Uterus (tissue), 4 donors: ENCODE results near the gene ATXN7L1. TPM values are rescaled to one million over a fixed set of nuclear protein-coding genes. Genes with fewer than 3 reads are reported as not detected.
"Not testable (repeated sequence)": the region's sequence is repeated elsewhere in the genome, so short reads cannot be mapped to it uniquely, and the experiment has no call there.

Experiments
- DNase-seq, 2 donors: peaks; one replicate each; pipeline ENCODE4 v3.0.0-alpha.2; 2019 to 2020
- H3K27ac ChIP-seq, 2 donors: fragments of 200-600 bp; sonication (generic); 1 replicate in 1 of 2; 2 replicates in 1 of 2; pipeline ENCODE4 v1.5.1; 2016 to 2018
- H3K27me3 ChIP-seq, 2 donors: fragments of 200-600 bp; sonication (generic); one replicate each; pipeline ENCODE4 v1.5.1; 2018 to 2019; ENCODE audit warnings: control low read depth in 1 of 2
- H3K36me3 ChIP-seq, 2 donors: fragments of 200-600 bp; sonication (generic); one replicate each; pipeline ENCODE4 v1.5.1; 2019; ENCODE audit warnings: control low read depth in 1 of 2
- H3K4me1 ChIP-seq, 2 donors: fragments of 200-600 bp; sonication (generic); one replicate each; pipeline ENCODE4 v1.5.1; 2018 to 2019; ENCODE audit warnings: control low read depth in 1 of 2
- H3K4me3 ChIP-seq, 2 donors: fragments of 200-600 bp; sonication (generic); 1 replicate in 1 of 2; 2 replicates in 1 of 2; pipeline ENCODE4 v1.5.1; 2018 to 2019; ENCODE audit warnings: mild to moderate bottlenecking in 1 of 2
- H3K9me3 ChIP-seq, 2 donors: fragments of 200-600 bp; sonication (generic); one replicate each; pipeline ENCODE4 v1.5.1; 2019; ENCODE audit warnings: control low read depth in 1 of 2
- POLR2A ChIP-seq, 2 donors: fragments of 450-650 bp; IDR thresholded peaks; one replicate each; pipeline ENCODE4 v1.6.1; 2016; ENCODE audit warnings: antibody characterized with exemption in 2 of 2, mild to moderate bottlenecking in 1 of 2, moderate library complexity in 1 of 2
- intact Hi-C: fragments of 100-400 bp; cut with DNase I; formaldehyde crosslinking; loops from one replicate; pipeline ENCODE4 v1.15.1; 2023; ENCODE audit warnings: low total_unique reads
- total RNA-seq, 4 donors: library from RNA; depleted of rRNA in 3 of 4; stranded (reverse); fragments of >200 nt in 3 of 4; gene quantifications; one replicate each; pipeline versions ENCODE4 v1.1.0 to v1.2.4, GENCODE V29; 2014 to 2023
- TF ChIP-seq, protein P1 (sequence below), 4 experiments: fragments of 200-600 bp in 2 of 4; fragments of 450-650 bp in 2 of 4; sonication (generic) in 2 of 4; IDR thresholded peaks; one replicate each; pipeline ENCODE4 v1.5.1; 2016 to 2019; ENCODE audit warnings: antibody characterized with exemption in 4 of 4, mild to moderate bottlenecking in 2 of 4, moderate library complexity in 1 of 4
- donor health status: DM: yes; HTN: yes; CAD: no.

Gene ATXN7L1
- total RNA-seq, 4 donors from 2014 or later: 4.4 to 22.4 (median 11.0) TPM

GRCh38 chr7:105712877-105713276, 163.5 kb downstream of the ATXN7L1 start:
- Histone ChIP-seq H3K36me3 (no peaks in the 10 kb centered on the region), H3K4me1 (no peaks in the 10 kb centered on the region), H3K27ac (no peak overlapping the region), H3K9me3 (no peaks in the 10 kb centered on the region), H3K27me3 (no peaks in the 10 kb centered on the region), H3K4me3 (no peak overlapping the region)
- no peak for TF ChIP-seq POLR2A (IDR thresholded peaks at IDR 0.05)
- TF ChIP-seq, protein P1, sequence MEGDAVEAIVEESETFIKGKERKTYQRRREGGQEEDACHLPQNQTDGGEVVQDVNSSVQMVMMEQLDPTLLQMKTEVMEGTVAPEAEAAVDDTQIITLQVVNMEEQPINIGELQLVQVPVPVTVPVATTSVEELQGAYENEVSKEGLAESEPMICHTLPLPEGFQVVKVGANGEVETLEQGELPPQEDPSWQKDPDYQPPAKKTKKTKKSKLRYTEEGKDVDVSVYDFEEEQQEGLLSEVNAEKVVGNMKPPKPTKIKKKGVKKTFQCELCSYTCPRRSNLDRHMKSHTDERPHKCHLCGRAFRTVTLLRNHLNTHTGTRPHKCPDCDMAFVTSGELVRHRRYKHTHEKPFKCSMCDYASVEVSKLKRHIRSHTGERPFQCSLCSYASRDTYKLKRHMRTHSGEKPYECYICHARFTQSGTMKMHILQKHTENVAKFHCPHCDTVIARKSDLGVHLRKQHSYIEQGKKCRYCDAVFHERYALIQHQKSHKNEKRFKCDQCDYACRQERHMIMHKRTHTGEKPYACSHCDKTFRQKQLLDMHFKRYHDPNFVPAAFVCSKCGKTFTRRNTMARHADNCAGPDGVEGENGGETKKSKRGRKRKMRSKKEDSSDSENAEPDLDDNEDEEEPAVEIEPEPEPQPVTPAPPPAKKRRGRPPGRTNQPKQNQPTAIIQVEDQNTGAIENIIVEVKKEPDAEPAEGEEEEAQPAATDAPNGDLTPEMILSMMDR (IDR thresholded peaks at IDR 0.05): no peak
- DNase-seq: no peak
- intact Hi-C loops: no loop called here

GRCh38 chr7:105711726-105712402, 164.5 kb downstream of the ATXN7L1 start:
- intact Hi-C loops: no loop called here
- Histone ChIP-seq H3K36me3 (no peaks in the 10 kb centered on the region), H3K4me3 (no peak overlapping the region), H3K27ac (no peak overlapping the region), H3K27me3 (no peaks in the 10 kb centered on the region), H3K9me3 (no peaks in the 10 kb centered on the region), H3K4me1 (no peaks in the 10 kb centered on the region)
- TF ChIP-seq, protein P1 (IDR thresholded peaks at IDR 0.05): no peak
- TF ChIP-seq POLR2A (IDR thresholded peaks at IDR 0.05): no peak
- no peak for DNase-seq

DNA sequence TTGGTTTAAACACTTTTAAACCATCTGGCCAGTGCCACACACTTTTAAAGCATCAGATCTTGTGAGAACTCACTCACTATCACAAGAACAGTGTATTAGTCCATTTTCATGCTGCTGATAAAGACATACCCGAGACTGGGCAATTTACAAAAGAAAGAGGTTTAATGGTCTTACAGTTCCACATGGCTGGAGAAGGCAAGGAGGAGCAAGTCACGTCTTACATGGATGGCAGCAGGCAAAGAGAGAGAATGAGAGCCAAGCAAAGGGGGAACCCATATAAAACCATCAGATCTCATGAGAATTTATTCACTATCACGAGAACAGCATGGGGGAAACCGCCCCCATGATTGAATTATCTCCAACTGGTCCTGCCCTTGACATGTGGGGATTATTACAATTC, 165.7 kb downstream of the ATXN7L1 start:
- H3K27me3 ChIP-seq, H3K4me3 ChIP-seq, H3K36me3 ChIP-seq, intact Hi-C loops, H3K9me3 ChIP-seq, H3K27ac ChIP-seq, H3K4me1 ChIP-seq, DNase-seq: not testable (repeated sequence)

GRCh38 chr7:105708763-105709080, 167.7 kb downstream of the ATXN7L1 start:
- H3K4me1 ChIP-seq: no peaks in the 10 kb centered on the region
- H3K27ac ChIP-seq: peak overlapping the region in 1 of 2 donors; percentile 35
- intact Hi-C loops: no loop called here
- H3K9me3 ChIP-seq: no peaks in the 10 kb centered on the region
- DNase-seq: no peak
- no peak overlapping the region for H3K4me3 ChIP-seq
- H3K36me3 ChIP-seq: no peaks in the 10 kb centered on the region
- no peaks in the 10 kb centered on the region for H3K27me3 ChIP-seq
- TF ChIP-seq, protein P1 (IDR thresholded peaks at IDR 0.05): no peak
- no peak for TF ChIP-seq POLR2A (IDR thresholded peaks at IDR 0.05)

GRCh38 chr7:105707967-105708762, 168.2 kb downstream of the ATXN7L1 start:
- Histone ChIP-seq H3K27me3 (no peaks in the 10 kb centered on the region), H3K9me3 (no peaks in the 10 kb centered on the region), H3K4me1 (no peaks in the 10 kb centered on the region), H3K27ac (peak overlapping the region in 1 of 2 donors; percentile 35), H3K4me3 (no peak overlapping the region), H3K36me3 (no peaks in the 10 kb centered on the region)
- intact Hi-C loops: no loop called here
- TF ChIP-seq, protein P1 (IDR thresholded peaks at IDR 0.05): no peak
- TF ChIP-seq POLR2A (IDR thresholded peaks at IDR 0.05): no peak
- peak in 1 of 2 donors; percentile 31 for DNase-seq
